HFF-Myc (cell line): ENCODE results near the gene PSD4.

Experiments used
- DNase-seq: peaks from one replicate; pipeline ENCODE4 v3.0.0-alpha.2; 2011; ENCODE audit warnings: low read depth; ENCODE audit errors: extremely low read depth
- H3K4me3 ChIP-seq: replicated peaks from 2 replicates; pipeline ENCODE4 v1.5.1; 2011; ENCODE audit warnings: low read depth, mild to moderate bottlenecking, control low read depth, low read length
- TF ChIP-seq, protein P1 (sequence below): IDR thresholded peaks from 2 replicates; pipeline ENCODE4 v1.5.1; 2012; ENCODE audit warnings: mild to moderate bottlenecking, low read depth, low read length, control low read depth; ENCODE audit errors: missing control alignments

PSD4 gene

GRCh38 chr2:113182471-113183260, 8.9 kb downstream of the PSD4 start:
- DNase-seq, result no peak
- H3K4me3 ChIP-seq, result no peak overlapping the region
- TF ChIP-seq, protein P1, sequence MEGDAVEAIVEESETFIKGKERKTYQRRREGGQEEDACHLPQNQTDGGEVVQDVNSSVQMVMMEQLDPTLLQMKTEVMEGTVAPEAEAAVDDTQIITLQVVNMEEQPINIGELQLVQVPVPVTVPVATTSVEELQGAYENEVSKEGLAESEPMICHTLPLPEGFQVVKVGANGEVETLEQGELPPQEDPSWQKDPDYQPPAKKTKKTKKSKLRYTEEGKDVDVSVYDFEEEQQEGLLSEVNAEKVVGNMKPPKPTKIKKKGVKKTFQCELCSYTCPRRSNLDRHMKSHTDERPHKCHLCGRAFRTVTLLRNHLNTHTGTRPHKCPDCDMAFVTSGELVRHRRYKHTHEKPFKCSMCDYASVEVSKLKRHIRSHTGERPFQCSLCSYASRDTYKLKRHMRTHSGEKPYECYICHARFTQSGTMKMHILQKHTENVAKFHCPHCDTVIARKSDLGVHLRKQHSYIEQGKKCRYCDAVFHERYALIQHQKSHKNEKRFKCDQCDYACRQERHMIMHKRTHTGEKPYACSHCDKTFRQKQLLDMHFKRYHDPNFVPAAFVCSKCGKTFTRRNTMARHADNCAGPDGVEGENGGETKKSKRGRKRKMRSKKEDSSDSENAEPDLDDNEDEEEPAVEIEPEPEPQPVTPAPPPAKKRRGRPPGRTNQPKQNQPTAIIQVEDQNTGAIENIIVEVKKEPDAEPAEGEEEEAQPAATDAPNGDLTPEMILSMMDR, result no peak

DNA sequence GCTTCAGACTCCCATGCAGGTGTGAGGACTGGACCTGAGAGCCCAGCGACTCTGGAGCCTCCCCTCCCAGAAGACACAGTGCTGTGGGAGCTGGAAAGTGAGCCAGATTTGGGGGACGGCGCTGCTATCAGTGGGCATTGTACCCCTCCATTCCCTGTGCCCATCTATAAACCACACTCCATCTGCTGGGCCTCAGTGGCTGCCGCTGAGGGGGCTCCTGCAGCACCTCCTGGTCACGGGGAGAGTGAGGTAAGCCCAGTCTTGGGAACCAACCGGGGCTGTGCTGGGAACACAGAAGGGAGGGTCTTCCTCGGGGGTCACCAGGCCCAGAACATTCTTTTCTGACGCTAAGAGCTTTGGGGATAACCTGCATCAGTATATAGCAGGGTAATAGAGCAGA, 9.5 kb downstream of the PSD4 start:
- TF ChIP-seq, protein P1, result no peak
- no peak for DNase-seq

DNA sequence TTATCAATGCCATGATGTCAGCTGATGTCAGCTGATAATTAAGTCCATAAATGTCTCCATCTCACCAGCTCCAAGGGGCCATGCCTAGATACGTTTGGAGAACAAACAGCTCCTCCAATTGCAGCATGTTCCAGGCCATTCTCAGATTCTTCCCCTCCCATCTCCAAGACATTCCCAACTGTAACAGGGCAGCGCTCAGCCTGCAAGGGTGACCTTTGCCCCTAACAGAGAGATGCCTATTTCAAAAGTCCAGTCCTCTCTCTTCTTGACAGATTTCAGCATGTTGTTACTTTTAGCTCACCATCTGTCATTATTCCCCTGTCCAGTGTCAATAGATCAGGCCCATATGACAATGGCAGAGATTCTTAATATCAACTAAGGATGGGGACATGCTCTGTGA, 9.9 kb downstream of the PSD4 start:
- no peak overlapping the region for H3K4me3 ChIP-seq
- DNase-seq, result no peak
- TF ChIP-seq, protein P1, result no peak

More for the DNA sequence above, 9.5 kb downstream of the PSD4 start:
- no peak overlapping the region for H3K4me3 ChIP-seq

DNA sequence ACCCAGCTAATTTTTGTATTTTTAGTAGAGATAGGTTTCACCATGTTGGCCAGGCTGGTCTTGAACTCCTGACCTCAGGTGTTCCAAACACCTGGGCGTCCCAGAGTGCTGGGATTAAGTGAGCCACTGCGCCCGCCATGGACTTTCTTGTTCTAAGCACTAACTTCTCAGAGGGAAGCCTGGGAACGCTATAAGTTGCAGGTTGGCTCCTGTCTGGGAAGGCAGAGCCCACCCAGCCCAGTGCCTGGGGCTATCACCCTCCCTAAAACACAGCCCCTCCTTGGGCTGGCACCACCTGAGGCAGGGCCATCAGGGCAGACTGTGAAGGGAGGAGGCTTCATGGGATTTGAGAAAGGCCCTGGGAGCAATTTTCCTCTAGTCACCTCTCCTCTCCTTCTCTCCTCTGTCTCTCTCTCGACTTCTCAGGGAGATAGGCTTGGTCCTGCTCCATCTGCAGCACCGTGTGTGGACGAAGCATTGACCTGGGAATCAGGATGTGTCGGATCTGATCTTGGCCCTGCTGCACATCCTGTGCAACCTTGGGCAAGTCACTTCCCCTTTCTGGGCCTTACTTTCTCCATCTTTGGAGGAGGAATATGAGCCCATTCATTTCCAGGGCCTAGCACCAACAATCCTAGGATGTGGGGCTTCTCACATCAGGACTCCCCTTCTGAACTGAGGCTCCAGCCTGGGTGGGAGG, 10.9 kb downstream of the PSD4 start:
- TF ChIP-seq, protein P1, result no peak
- no peak overlapping the region for H3K4me3 ChIP-seq
- DNase-seq, result no peak

DNA sequence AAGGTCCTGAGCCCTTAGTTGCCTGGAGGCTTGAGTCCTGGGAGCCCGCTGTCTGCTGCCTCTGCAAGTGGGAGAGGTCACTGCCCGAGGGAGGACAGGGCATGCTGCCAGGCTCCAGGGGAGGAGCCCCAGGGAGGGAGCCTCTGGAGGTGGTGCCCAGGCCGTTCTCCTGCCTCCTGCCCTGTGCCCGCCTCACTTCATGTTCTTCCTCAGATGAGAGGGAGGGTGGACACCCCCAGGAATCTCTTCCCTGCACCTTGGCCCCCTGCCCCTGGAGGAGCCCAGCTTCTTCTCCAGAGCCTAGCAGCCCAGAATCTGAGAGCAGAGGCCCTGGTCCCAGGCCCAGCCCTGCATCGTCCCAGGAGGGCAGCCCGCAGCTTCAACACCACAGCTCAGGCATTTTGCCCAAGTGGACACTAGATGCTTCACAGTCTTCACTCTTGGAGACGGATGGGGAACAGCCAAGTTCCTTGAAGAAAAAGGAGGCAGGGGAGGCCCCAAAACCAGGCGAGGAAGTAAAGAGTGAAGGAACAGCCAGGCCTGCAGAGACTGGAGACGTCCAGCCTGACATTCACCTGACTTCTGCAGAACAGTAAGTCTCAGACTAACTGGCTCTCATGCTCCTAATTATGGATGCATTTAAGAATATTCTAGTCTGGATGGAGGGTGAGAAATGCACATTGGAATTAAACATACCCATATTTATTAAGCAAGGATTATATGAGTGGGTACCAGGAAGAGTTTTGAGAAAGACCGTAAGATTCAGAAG, 12.1 kb downstream of the PSD4 start:
- H3K4me3 ChIP-seq, result no peak overlapping the region
- DNase-seq, result no peak
- TF ChIP-seq, protein P1, result no peak

GRCh38 chr2:113186433-113186796, 12.6 kb downstream of the PSD4 start:
- TF ChIP-seq, protein P1, result no peak
- no peak overlapping the region for H3K4me3 ChIP-seq
- DNase-seq, result no peak
